WTC11 (cell line): Measurements from ENCODE around the gene SEMA5B. TPM values are rescaled to one million over a fixed set of nuclear protein-coding genes. Genes with fewer than 3 reads are reported as not detected.

Experiments
- FOXK1 ChIP-seq: sonication (generic); formaldehyde crosslinking; IDR thresholded peaks from 2 replicates; pipeline ENCODE4 v1.8.0; 2022; ENCODE audit warnings: mild to moderate bottlenecking, moderate library complexity, missing genetic modification reagents
- HMGA2 ChIP-seq: fragments of 250-450 bp; sonication (Bioruptor Pico); IDR thresholded peaks from 2 replicates; pipeline ENCODE4 v1.4.0; 2021; ENCODE audit warnings: mild to moderate bottlenecking, moderate library complexity
- IRF2 ChIP-seq: sonication (generic); formaldehyde crosslinking; IDR thresholded peaks from 2 replicates; pipeline ENCODE4 v1.8.0; 2022; ENCODE audit warnings: low read depth, missing genetic modification reagents, borderline replicate concordance
- NFATC4 ChIP-seq: fragments of 250-450 bp; sonication (Bioruptor Pico); IDR thresholded peaks from 2 replicates; pipeline ENCODE4 v1.9.0; 2021; ENCODE audit warnings: mild to moderate bottlenecking
- NR3C1 ChIP-seq: sonication (generic); formaldehyde crosslinking; conservative IDR thresholded peaks from 2 replicates; pipeline ENCODE4 v1.8.1; 2023; ENCODE audit warnings: low read depth, mild to moderate bottlenecking, missing genetic modification reagents
- ZBTB21 ChIP-seq: sonication (generic); formaldehyde crosslinking; IDR thresholded peaks from 2 replicates; pipeline ENCODE4 v1.8.1; 2023; ENCODE audit warnings: mild to moderate bottlenecking, missing genetic modification reagents, borderline replicate concordance
- total RNA-seq: library from RNA; stranded (reverse); gene quantifications from 3 replicates; pipeline ENCODE4 v1.2.3, GENCODE V29; 2021
- TF ChIP-seq, protein P1 (sequence below): sonication (generic); formaldehyde crosslinking; IDR thresholded peaks from 2 replicates; pipeline ENCODE4 v1.8.1; 2023; ENCODE audit warnings: mild to moderate bottlenecking, missing genetic modification reagents, moderate library complexity
- TF ChIP-seq, protein P2 (sequence below): sonication (generic); formaldehyde crosslinking; IDR thresholded peaks from 2 replicates; pipeline ENCODE4 v1.8.1; 2023; ENCODE audit warnings: mild to moderate bottlenecking, moderate library complexity, missing genetic modification reagents
- TF ChIP-seq, protein P3 (sequence below): sonication (generic); formaldehyde crosslinking; IDR thresholded peaks from 2 replicates; pipeline ENCODE4 v1.8.1; 2023; ENCODE audit warnings: mild to moderate bottlenecking, missing genetic modification reagents
- TF ChIP-seq, protein P4 (sequence below): sonication (generic); formaldehyde crosslinking; IDR thresholded peaks from 2 replicates; pipeline ENCODE4 v1.8.1; 2022; ENCODE audit warnings: mild to moderate bottlenecking, missing genetic modification reagents, moderate library complexity, borderline replicate concordance
- TF ChIP-seq, protein P5 (sequence below): sonication (generic); formaldehyde crosslinking; IDR thresholded peaks from 2 replicates; pipeline ENCODE4 v1.8.0; 2022; ENCODE audit warnings: mild to moderate bottlenecking, missing genetic modification reagents
- TF ChIP-seq, protein P6 (sequence below): fragments of 200-600 bp; IDR thresholded peaks from 2 replicates; pipeline ENCODE4 v1.8.0; 2022; ENCODE audit warnings: antibody characterized with exemption
- TF ChIP-seq, protein P7 (sequence below): fragments of 250-450 bp; sonication (Bioruptor Pico); IDR thresholded peaks from 2 replicates; pipeline ENCODE4 v1.9.0; 2021; ENCODE audit warnings: mild to moderate bottlenecking, borderline replicate concordance
- TF ChIP-seq, protein P8 (sequence below): sonication (generic); formaldehyde crosslinking; IDR thresholded peaks from 2 replicates; pipeline ENCODE4 v1.8.0; 2022; ENCODE audit warnings: mild to moderate bottlenecking, missing genetic modification reagents
- TF ChIP-seq, protein P9 (sequence below): sonication (generic); formaldehyde crosslinking; IDR thresholded peaks from 2 replicates; pipeline ENCODE4 v1.8.0; 2023; ENCODE audit warnings: mild to moderate bottlenecking, missing genetic modification reagents

SEMA5B gene
- total RNA-seq, 1 experiment from 2014 or later, result 20.7 TPM

DNA sequence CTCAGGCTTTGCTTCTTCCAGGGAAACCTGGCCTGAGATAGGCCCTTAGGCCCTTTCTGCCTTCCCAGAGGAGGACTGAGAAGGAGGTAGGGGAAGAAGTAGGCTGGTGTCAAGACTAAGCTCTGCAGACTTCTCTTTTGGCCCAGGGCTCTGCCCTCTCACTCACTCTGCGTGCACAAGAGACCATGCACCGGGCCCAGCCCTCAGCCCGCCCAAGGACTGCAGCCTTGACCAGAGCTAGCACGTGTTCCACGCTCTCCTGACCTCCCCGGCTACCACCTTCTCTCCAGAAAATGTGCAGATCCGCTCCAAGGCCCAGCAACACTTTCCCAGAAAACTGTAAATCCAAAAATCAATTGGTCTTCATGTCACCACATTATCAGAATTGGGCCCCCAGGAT lies 59.8 kb downstream of the SEMA5B start (continued):
- TF ChIP-seq, protein P1, sequence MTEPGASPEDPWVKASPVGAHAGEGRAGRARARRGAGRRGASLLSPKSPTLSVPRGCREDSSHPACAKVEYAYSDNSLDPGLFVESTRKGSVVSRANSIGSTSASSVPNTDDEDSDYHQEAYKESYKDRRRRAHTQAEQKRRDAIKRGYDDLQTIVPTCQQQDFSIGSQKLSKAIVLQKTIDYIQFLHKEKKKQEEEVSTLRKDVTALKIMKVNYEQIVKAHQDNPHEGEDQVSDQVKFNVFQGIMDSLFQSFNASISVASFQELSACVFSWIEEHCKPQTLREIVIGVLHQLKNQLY (CRISPR knock-in tag), result no peak
- TF ChIP-seq, protein P2, sequence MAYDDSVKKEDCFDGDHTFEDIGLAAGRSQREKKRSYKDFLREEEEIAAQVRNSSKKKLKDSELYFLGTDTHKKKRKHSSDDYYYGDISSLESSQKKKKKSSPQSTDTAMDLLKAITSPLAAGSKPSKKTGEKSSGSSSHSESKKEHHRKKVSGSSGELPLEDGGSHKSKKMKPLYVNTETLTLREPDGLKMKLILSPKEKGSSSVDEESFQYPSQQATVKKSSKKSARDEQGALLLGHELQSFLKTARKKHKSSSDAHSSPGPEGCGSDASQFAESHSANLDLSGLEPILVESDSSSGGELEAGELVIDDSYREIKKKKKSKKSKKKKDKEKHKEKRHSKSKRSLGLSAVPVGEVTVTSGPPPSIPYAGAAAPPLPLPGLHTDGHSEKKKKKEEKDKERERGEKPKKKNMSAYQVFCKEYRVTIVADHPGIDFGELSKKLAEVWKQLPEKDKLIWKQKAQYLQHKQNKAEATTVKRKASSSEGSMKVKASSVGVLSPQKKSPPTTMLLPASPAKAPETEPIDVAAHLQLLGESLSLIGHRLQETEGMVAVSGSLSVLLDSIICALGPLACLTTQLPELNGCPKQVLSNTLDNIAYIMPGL (CRISPR knock-in tag), result no peak
- TF ChIP-seq HMGA2 (CRISPR knock-in tag), result no peak
- TF ChIP-seq, protein P3, sequence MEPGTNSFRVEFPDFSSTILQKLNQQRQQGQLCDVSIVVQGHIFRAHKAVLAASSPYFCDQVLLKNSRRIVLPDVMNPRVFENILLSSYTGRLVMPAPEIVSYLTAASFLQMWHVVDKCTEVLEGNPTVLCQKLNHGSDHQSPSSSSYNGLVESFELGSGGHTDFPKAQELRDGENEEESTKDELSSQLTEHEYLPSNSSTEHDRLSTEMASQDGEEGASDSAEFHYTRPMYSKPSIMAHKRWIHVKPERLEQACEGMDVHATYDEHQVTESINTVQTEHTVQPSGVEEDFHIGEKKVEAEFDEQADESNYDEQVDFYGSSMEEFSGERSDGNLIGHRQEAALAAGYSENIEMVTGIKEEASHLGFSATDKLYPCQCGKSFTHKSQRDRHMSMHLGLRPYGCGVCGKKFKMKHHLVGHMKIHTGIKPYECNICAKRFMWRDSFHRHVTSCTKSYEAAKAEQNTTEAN (CRISPR knock-in tag), result no peak
- TF ChIP-seq ZBTB21 (CRISPR knock-in tag), result no peak
- TF ChIP-seq, protein P4, sequence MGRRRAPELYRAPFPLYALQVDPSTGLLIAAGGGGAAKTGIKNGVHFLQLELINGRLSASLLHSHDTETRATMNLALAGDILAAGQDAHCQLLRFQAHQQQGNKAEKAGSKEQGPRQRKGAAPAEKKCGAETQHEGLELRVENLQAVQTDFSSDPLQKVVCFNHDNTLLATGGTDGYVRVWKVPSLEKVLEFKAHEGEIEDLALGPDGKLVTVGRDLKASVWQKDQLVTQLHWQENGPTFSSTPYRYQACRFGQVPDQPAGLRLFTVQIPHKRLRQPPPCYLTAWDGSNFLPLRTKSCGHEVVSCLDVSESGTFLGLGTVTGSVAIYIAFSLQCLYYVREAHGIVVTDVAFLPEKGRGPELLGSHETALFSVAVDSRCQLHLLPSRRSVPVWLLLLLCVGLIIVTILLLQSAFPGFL, result no peak
- TF ChIP-seq, protein P5, sequence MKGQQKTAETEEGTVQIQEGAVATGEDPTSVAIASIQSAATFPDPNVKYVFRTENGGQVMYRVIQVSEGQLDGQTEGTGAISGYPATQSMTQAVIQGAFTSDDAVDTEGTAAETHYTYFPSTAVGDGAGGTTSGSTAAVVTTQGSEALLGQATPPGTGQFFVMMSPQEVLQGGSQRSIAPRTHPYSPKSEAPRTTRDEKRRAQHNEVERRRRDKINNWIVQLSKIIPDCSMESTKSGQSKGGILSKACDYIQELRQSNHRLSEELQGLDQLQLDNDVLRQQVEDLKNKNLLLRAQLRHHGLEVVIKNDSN (CRISPR knock-in tag), result no peak
- TF ChIP-seq, protein P6, sequence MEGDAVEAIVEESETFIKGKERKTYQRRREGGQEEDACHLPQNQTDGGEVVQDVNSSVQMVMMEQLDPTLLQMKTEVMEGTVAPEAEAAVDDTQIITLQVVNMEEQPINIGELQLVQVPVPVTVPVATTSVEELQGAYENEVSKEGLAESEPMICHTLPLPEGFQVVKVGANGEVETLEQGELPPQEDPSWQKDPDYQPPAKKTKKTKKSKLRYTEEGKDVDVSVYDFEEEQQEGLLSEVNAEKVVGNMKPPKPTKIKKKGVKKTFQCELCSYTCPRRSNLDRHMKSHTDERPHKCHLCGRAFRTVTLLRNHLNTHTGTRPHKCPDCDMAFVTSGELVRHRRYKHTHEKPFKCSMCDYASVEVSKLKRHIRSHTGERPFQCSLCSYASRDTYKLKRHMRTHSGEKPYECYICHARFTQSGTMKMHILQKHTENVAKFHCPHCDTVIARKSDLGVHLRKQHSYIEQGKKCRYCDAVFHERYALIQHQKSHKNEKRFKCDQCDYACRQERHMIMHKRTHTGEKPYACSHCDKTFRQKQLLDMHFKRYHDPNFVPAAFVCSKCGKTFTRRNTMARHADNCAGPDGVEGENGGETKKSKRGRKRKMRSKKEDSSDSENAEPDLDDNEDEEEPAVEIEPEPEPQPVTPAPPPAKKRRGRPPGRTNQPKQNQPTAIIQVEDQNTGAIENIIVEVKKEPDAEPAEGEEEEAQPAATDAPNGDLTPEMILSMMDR, result no peak
- TF ChIP-seq, protein P7, sequence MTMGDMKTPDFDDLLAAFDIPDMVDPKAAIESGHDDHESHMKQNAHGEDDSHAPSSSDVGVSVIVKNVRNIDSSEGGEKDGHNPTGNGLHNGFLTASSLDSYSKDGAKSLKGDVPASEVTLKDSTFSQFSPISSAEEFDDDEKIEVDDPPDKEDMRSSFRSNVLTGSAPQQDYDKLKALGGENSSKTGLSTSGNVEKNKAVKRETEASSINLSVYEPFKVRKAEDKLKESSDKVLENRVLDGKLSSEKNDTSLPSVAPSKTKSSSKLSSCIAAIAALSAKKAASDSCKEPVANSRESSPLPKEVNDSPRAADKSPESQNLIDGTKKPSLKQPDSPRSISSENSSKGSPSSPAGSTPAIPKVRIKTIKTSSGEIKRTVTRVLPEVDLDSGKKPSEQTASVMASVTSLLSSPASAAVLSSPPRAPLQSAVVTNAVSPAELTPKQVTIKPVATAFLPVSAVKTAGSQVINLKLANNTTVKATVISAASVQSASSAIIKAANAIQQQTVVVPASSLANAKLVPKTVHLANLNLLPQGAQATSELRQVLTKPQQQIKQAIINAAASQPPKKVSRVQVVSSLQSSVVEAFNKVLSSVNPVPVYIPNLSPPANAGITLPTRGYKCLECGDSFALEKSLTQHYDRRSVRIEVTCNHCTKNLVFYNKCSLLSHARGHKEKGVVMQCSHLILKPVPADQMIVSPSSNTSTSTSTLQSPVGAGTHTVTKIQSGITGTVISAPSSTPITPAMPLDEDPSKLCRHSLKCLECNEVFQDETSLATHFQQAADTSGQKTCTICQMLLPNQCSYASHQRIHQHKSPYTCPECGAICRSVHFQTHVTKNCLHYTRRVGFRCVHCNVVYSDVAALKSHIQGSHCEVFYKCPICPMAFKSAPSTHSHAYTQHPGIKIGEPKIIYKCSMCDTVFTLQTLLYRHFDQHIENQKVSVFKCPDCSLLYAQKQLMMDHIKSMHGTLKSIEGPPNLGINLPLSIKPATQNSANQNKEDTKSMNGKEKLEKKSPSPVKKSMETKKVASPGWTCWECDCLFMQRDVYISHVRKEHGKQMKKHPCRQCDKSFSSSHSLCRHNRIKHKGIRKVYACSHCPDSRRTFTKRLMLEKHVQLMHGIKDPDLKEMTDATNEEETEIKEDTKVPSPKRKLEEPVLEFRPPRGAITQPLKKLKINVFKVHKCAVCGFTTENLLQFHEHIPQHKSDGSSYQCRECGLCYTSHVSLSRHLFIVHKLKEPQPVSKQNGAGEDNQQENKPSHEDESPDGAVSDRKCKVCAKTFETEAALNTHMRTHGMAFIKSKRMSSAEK, result no peak
- TF ChIP-seq NFATC4 (CRISPR knock-in tag), result no peak
- TF ChIP-seq, protein P8, sequence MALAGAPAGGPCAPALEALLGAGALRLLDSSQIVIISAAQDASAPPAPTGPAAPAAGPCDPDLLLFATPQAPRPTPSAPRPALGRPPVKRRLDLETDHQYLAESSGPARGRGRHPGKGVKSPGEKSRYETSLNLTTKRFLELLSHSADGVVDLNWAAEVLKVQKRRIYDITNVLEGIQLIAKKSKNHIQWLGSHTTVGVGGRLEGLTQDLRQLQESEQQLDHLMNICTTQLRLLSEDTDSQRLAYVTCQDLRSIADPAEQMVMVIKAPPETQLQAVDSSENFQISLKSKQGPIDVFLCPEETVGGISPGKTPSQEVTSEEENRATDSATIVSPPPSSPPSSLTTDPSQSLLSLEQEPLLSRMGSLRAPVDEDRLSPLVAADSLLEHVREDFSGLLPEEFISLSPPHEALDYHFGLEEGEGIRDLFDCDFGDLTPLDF (CRISPR knock-in tag), result no peak
- no peak for TF ChIP-seq FOXK1 (CRISPR knock-in tag)
- TF ChIP-seq IRF2 (CRISPR knock-in tag), result no peak
- TF ChIP-seq NR3C1 (CRISPR knock-in tag), result no peak
- TF ChIP-seq, protein P9, sequence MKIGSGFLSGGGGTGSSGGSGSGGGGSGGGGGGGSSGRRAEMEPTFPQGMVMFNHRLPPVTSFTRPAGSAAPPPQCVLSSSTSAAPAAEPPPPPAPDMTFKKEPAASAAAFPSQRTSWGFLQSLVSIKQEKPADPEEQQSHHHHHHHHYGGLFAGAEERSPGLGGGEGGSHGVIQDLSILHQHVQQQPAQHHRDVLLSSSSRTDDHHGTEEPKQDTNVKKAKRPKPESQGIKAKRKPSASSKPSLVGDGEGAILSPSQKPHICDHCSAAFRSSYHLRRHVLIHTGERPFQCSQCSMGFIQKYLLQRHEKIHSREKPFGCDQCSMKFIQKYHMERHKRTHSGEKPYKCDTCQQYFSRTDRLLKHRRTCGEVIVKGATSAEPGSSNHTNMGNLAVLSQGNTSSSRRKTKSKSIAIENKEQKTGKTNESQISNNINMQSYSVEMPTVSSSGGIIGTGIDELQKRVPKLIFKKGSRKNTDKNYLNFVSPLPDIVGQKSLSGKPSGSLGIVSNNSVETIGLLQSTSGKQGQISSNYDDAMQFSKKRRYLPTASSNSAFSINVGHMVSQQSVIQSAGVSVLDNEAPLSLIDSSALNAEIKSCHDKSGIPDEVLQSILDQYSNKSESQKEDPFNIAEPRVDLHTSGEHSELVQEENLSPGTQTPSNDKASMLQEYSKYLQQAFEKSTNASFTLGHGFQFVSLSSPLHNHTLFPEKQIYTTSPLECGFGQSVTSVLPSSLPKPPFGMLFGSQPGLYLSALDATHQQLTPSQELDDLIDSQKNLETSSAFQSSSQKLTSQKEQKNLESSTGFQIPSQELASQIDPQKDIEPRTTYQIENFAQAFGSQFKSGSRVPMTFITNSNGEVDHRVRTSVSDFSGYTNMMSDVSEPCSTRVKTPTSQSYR (CRISPR knock-in tag), result no peak
